GM18526 (cell line): ENCODE measurements around the gene MYL7.

ENCODE experiments used
- POLR2A ChIP-seq: IDR thresholded peaks from 3 replicates; pipeline ENCODE4 v1.6.1; 2011; ENCODE audit not compliant: insufficient read length; ENCODE audit errors: extremely low read depth

The MYL7 gene

GRCh38 chr7:44105832-44106231 is 35.3 kb downstream of the MYL7 start:
- TF ChIP-seq POLR2A: no peak

GRCh38 chr7:44104860-44105771 is 36.0 kb downstream of the MYL7 start:
- TF ChIP-seq POLR2A: no peak

- TF ChIP-seq POLR2A: no peak
Observed at GRCh38 chr7:44103923-44104859, 36.9 kb downstream of the MYL7 start, which contains the start of gene AEBP1. TSS of gene AEBP1 (plus strand) at chr7:44104345. CDS start at chr7:44104666, 321 bp downstream.

GRCh38 chr7:44103566-44103922 is 37.6 kb downstream of the MYL7 start:
- TF ChIP-seq POLR2A: no peak

- no peak for TF ChIP-seq POLR2A
Observed at GRCh38 chr7:44102846-44103565, 38.1 kb downstream of the MYL7 start.

- no peak for TF ChIP-seq POLR2A
Observed at GRCh38 chr7:44101966-44102845, 38.9 kb downstream of the MYL7 start.

- TF ChIP-seq POLR2A: no peak
Observed at GRCh38 chr7:44101303-44101965, 39.7 kb downstream of the MYL7 start.

- no peak for TF ChIP-seq POLR2A
Observed at GRCh38 chr7:44100458-44101302, 40.5 kb downstream of the MYL7 start.

GRCh38 chr7:44099669-44100068 is 41.5 kb downstream of the MYL7 start:
- TF ChIP-seq POLR2A: no peak

- TF ChIP-seq POLR2A: no peak
Observed at GRCh38 chr7:44098092-44099068, 42.8 kb downstream of the MYL7 start.

- no peak for TF ChIP-seq POLR2A
Observed at GRCh38 chr7:44097064-44097932, 43.8 kb downstream of the MYL7 start.
